CD14-positive monocyte (primary cell): ENCODE measurements around the gene BTK. TPM values are rescaled to one million over a fixed set of nuclear protein-coding genes. Genes with fewer than 3 reads are reported as not detected.

Source experiments
- DNase-seq, 3 donors: peaks; one replicate each; pipeline ENCODE4 v3.0.0-alpha.2; 2011 to 2022
- H2AFZ ChIP-seq: 2 replicates; pipeline ENCODE4 v1.6.0; 2012; ENCODE audit warnings: mild to moderate bottlenecking, low read depth, low read length, inconsistent platforms; ENCODE audit not compliant: insufficient read depth, poor library complexity, severe bottlenecking
- H3K27ac ChIP-seq, 2 donors: 1 replicate in 1 of 2; 2 replicates in 1 of 2; pipeline ENCODE4 v1.5.1; 2012 to 2013; ENCODE audit warnings: low read length in 2 of 2, control low read depth in 1 of 2, inconsistent platforms in 1 of 2, low read depth in 1 of 2, mild to moderate bottlenecking in 1 of 2
- H3K27me3 ChIP-seq, 2 donors: one replicate each; pipeline versions ENCODE4 v1.6.0 to v1.6.1; 2011 to 2013; ENCODE audit warnings: low read length in 2 of 2; ENCODE audit not compliant: control insufficient read depth in 2 of 2, insufficient read depth in 2 of 2
- H3K36me3 ChIP-seq, 2 donors: replicated peaks in 1 of 2; 1 replicate in 1 of 2; 2 replicates in 1 of 2; pipeline versions ENCODE4 v1.5.1 to v1.6.1; 2012 to 2013; ENCODE audit warnings: low read length in 2 of 2, control low read depth in 1 of 2, inconsistent platforms in 1 of 2, mild to moderate bottlenecking in 1 of 2; ENCODE audit not compliant: insufficient read depth in 2 of 2, control insufficient read depth in 1 of 2
- H3K4me1 ChIP-seq, 2 donors: 1 replicate in 1 of 2; 2 replicates in 1 of 2; pipeline versions ENCODE4 v1.5.1 to v1.6.1; 2012 to 2013; ENCODE audit warnings: low read length in 2 of 2, control low read depth in 1 of 2, inconsistent platforms in 1 of 2, mild to moderate bottlenecking in 1 of 2, moderate library complexity in 1 of 2; ENCODE audit not compliant: insufficient read depth in 2 of 2, control insufficient read depth in 1 of 2
- H3K4me2 ChIP-seq: replicated peaks from 2 replicates; pipeline ENCODE3; 2012; ENCODE audit warnings: low read length, moderate library complexity, mild to moderate bottlenecking; ENCODE audit not compliant: poor library complexity, severe bottlenecking; ENCODE audit errors: extremely low read depth
- H3K4me3 ChIP-seq, 3 experiments: fragments of 200-600 bp in 1 of 3; sonication (generic) in 1 of 3; replicated peaks in 1 of 3; 1 replicate in 2 of 3; 2 replicates in 1 of 3; pipeline ENCODE4 v1.5.1; 2011 to 2013; ENCODE audit warnings: low read length in 3 of 3, mild to moderate bottlenecking in 3 of 3, control low read depth in 2 of 3, low read depth in 2 of 3, inconsistent platforms in 1 of 3, moderate library complexity in 1 of 3
- H3K79me2 ChIP-seq: 2 replicates; pipeline ENCODE4 v1.6.0; 2012; ENCODE audit warnings: mild to moderate bottlenecking, control low read depth, inconsistent platforms, low read length, moderate library complexity; ENCODE audit not compliant: insufficient read depth
- H3K9ac ChIP-seq: 2 replicates; pipeline ENCODE4 v1.6.0; 2017; ENCODE audit warnings: low read length, mild to moderate bottlenecking; ENCODE audit not compliant: insufficient read depth, poor library complexity, severe bottlenecking
- H3K9me3 ChIP-seq, 2 donors: replicated peaks in 1 of 2; 1 replicate in 1 of 2; 2 replicates in 1 of 2; pipeline versions ENCODE4 v1.5.1 to v1.6.1; 2012 to 2013; ENCODE audit warnings: low read length in 2 of 2, control low read depth in 1 of 2; ENCODE audit not compliant: control insufficient read depth in 1 of 2, insufficient read depth in 1 of 2
- H4K20me1 ChIP-seq: 2 replicates; pipeline ENCODE4 v1.6.0; 2012; ENCODE audit warnings: mild to moderate bottlenecking, low read length, control low read depth, moderate library complexity; ENCODE audit not compliant: insufficient read depth
- H3K27ac Mint-ChIP-seq, 7 donors: one replicate each; pipeline ENCODE4 v1.8.0; 2020; ENCODE audit warnings: mild to moderate bottlenecking in 7 of 7, mixed read lengths in 7 of 7, moderate library complexity in 6 of 7, inconsistent platforms in 2 of 7
- H3K27me3 Mint-ChIP-seq, 3 donors: one replicate each; pipeline ENCODE4 v1.8.0; 2021 to 2022; ENCODE audit warnings: low read depth in 3 of 3, mild to moderate bottlenecking in 3 of 3, mixed read lengths in 3 of 3, moderate library complexity in 3 of 3, inconsistent platforms in 1 of 3
- H3K36me3 Mint-ChIP-seq, 2 donors: one replicate each; pipeline ENCODE4 v1.8.0; 2020; ENCODE audit warnings: mixed read lengths in 2 of 2, inconsistent platforms in 1 of 2, mild to moderate bottlenecking in 1 of 2
- H3K4me1 Mint-ChIP-seq: one replicate; pipeline ENCODE4 v1.8.0; 2020; ENCODE audit warnings: mild to moderate bottlenecking, mixed read lengths
- H3K4me3 Mint-ChIP-seq, 2 donors: one replicate each; pipeline ENCODE4 v1.8.0; 2020; ENCODE audit warnings: mild to moderate bottlenecking in 2 of 2, mixed read lengths in 2 of 2, moderate library complexity in 1 of 2
- H3K9me3 Mint-ChIP-seq, 7 donors: one replicate each; pipeline ENCODE4 v1.8.0; 2020 to 2022; ENCODE audit warnings: mixed read lengths in 7 of 7, mild to moderate bottlenecking in 6 of 7, moderate library complexity in 6 of 7, inconsistent platforms in 2 of 7
- CTCF ChIP-seq: fragments of 200-600 bp; IDR thresholded peaks from one replicate; pipeline ENCODE4 v1.8.0; 2022; ENCODE audit warnings: antibody characterized with exemption, mild to moderate bottlenecking
- WGBS: methylation state at CpG from one replicate; pipeline ENCODE4 v1.1.5; 2013; ENCODE audit warnings: missing lambda C conversion rate; ENCODE audit not compliant: insufficient coverage; 5-methylcytosine and 5-hydroxymethylcytosine counted together
- intact Hi-C, 2 donors: fragments of 100-400 bp; cut with micrococcal nuclease; formaldehyde crosslinking; loops; one replicate each; pipeline versions ENCODE4 v1.15.0 to v1.15.1; 2023
- polyA plus RNA-seq, 3 donors: library from polyadenylated mRNA; depleted of rRNA in 1 of 3; unstranded in 2 of 3; stranded (reverse) in 1 of 3; fragments of 300-500 nt in 2 of 3; fragments of >200 nt in 1 of 3; fragmentation: Illumina TruSeq in 2 of 3; gene quantifications; 1 replicate in 2 of 3; 2 replicates in 1 of 3; pipeline ENCODE4 v1.2.3, GENCODE V29; 2012 to 2021

The BTK gene
- polyA plus RNA-seq, 3 donors, result 74.1 to 92.9 (median 82.9) TPM

GRCh38 chrX:101368800-101369199, 17.2 kb downstream of the BTK start:
- H4K20me1 ChIP-seq, result peaks cover 5% of the 10 kb centered on the region
- Mint-ChIP-seq H3K27me3 (no peaks in the 10 kb centered on the region), H3K27ac (no peak overlapping the region), H3K36me3 (peaks cover 33 to 52% of the 10 kb centered on the region in 2 donors), H3K4me1 (peaks cover 4% of the 10 kb centered on the region), H3K9me3 (no peaks in the 10 kb centered on the region), H3K4me3 (no peak overlapping the region)
- peaks cover 54 to 85% of the 10 kb centered on the region in 2 donors for H3K36me3 ChIP-seq
- no peak for TF ChIP-seq CTCF
- intact Hi-C loops, result no loop called here
- no peaks in the 10 kb centered on the region for H3K4me1 ChIP-seq
- H3K9me3 ChIP-seq, result no peaks in the 10 kb centered on the region
- no peak overlapping the region for H3K9ac ChIP-seq
- no peak overlapping the region for H3K4me3 ChIP-seq
- no peaks in the 10 kb centered on the region for H3K27me3 ChIP-seq
- DNase-seq, result no peak
- no peaks in the 10 kb centered on the region for H3K79me2 ChIP-seq
- no peak overlapping the region for H3K27ac ChIP-seq
- H3K4me2 ChIP-seq, result no peak overlapping the region
- H2AFZ ChIP-seq, result no peak overlapping the region

GRCh38 chrX:101365301-101365795, 20.6 kb downstream of the BTK start:
- peaks cover 0 to 1% (median 0%) of the 10 kb centered on the region in 3 donors for H3K27me3 Mint-ChIP-seq
- H3K4me1 Mint-ChIP-seq, result no peaks in the 10 kb centered on the region
- Histone ChIP-seq H3K4me2 (no peak overlapping the region), H3K27me3 (no peaks in the 10 kb centered on the region), H4K20me1 (no peaks in the 10 kb centered on the region), H3K9ac (no peak overlapping the region), H3K36me3 (peaks cover 62 to 89% of the 10 kb centered on the region in 2 donors), H3K4me1 (no peaks in the 10 kb centered on the region), H3K9me3 (no peaks in the 10 kb centered on the region), H3K4me3 (no peak overlapping the region), H3K79me2 (no peaks in the 10 kb centered on the region), H3K27ac (no peak overlapping the region), H2AFZ (no peak overlapping the region)
- H3K9me3 Mint-ChIP-seq, result no peaks in the 10 kb centered on the region
- no CpG with 5 or more reads among the region's 1 CpG for WGBS
- DNase-seq, result no peak
- intact Hi-C loops, result no loop called here
- H3K4me3 Mint-ChIP-seq, result no peak overlapping the region
- H3K27ac Mint-ChIP-seq, result no peak overlapping the region
- peaks cover 52 to 68% of the 10 kb centered on the region in 2 donors for H3K36me3 Mint-ChIP-seq
- TF ChIP-seq CTCF, result no peak
